ENCODE results near the gene VKORC1L1. TPM values are rescaled to one million over a fixed set of nuclear protein-coding genes. Genes with fewer than 3 reads are reported as not detected.
"Not testable (repeated sequence)": the region's sequence is repeated elsewhere in the genome, so short reads cannot be mapped to it uniquely, and the experiment has no call there.

The VKORC1L1 gene
- total RNA-seq, 2 experiments from 2014 or later, result 1.9 to 3.0 TPM

DNA sequence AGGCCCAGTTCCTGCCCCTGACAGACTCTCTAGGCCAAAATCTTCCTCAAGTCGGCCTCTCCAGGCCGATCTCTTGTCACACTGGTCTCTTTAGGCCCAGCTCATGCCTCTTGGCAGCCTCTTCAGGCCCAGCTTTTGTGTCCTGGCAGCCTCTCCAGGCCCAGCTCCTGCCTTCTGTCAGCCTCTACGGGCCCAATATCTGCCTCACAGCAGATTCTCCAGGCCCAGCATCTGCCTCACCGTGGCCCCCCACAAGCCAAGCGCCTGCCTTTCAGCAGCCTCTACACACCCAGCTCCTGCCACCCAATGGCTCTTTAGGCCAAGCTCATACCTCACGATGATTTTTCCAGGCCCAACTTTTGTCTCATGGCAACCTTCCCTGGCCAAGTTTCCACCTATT is 33.0 kb upstream of the VKORC1L1 start:
- H3K4me3 ChIP-seq (ENCODE audit: low read length), result no peak overlapping the region
- no peak overlapping the region for H3K27ac ChIP-seq (ENCODE audit: low read depth in 1 of 2, low read length in 2 of 2)
- TF ChIP-seq, protein P1, sequence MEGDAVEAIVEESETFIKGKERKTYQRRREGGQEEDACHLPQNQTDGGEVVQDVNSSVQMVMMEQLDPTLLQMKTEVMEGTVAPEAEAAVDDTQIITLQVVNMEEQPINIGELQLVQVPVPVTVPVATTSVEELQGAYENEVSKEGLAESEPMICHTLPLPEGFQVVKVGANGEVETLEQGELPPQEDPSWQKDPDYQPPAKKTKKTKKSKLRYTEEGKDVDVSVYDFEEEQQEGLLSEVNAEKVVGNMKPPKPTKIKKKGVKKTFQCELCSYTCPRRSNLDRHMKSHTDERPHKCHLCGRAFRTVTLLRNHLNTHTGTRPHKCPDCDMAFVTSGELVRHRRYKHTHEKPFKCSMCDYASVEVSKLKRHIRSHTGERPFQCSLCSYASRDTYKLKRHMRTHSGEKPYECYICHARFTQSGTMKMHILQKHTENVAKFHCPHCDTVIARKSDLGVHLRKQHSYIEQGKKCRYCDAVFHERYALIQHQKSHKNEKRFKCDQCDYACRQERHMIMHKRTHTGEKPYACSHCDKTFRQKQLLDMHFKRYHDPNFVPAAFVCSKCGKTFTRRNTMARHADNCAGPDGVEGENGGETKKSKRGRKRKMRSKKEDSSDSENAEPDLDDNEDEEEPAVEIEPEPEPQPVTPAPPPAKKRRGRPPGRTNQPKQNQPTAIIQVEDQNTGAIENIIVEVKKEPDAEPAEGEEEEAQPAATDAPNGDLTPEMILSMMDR (IDR thresholded peaks at IDR 0.05), result no peak
- no peaks in the 10 kb centered on the region for H3K4me1 ChIP-seq (ENCODE audit: insufficient read depth, low read length)
- H3K27me3 ChIP-seq (ENCODE audit: control insufficient read depth in 1 of 2, insufficient read depth in 2 of 2, low read length in 2 of 2), result no peaks in the 10 kb centered on the region
- no peaks in the 10 kb centered on the region for H3K36me3 ChIP-seq (ENCODE audit: insufficient read depth, low read length)
- ATAC-seq (ENCODE audit: poor library complexity) (no peak), DNase-seq (no peak)
- Mint-ChIP-seq H3K4me1 (ENCODE audit: low read depth) (peaks cover 7% of the 10 kb centered on the region), H3K9me3 (no peaks in the 10 kb centered on the region), H3K27me3 (no peaks in the 10 kb centered on the region), H3K36me3 (ENCODE audit: low read depth) (no peaks in the 10 kb centered on the region), H3K4me3 (no peak overlapping the region), H3K27ac (no peak overlapping the region)
- ChIA-PET POLR2A (no interaction called here), CTCF (no interaction called here)
- intact Hi-C loops (cut with DNase I, micrococcal nuclease), result no loop called here
- no peaks in the 10 kb centered on the region for H3K9me3 ChIP-seq (ENCODE audit: control insufficient read depth in 1 of 2, insufficient read depth in 1 of 2, low read length in 2 of 2)

DNA sequence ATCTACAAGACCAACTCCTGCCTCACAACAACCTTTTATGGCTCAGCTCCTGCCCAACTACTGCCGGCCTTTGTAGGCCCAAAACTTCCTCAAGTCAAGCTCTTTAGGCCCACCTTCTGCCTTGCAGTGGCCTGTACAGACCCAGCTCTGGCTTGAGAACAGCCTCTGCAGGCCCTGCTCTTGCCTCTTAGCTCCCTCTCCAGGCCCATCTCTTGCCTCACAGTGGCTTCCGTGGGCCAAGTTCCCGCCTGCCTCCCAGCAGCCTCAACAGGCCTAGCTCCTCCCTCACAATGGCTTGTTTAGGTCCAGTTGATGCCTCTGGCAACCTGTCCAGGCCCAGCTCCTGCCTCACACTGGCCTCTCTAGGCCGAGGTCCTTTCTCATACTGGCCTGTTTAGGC is 32.4 kb upstream of the VKORC1L1 start:
- no peaks in the 10 kb centered on the region for H3K36me3 ChIP-seq (ENCODE audit: insufficient read depth, low read length)
- DNase-seq (peak in 3 of 14 experiments; percentile 4 to 5 (median 5)), ATAC-seq (ENCODE audit: poor library complexity) (no peak)
- no peak overlapping the region for H3K27ac ChIP-seq (ENCODE audit: low read depth in 1 of 2, low read length in 2 of 2)
- Mint-ChIP-seq H3K27me3 (no peaks in the 10 kb centered on the region), H3K4me3 (no peak overlapping the region), H3K4me1 (ENCODE audit: low read depth) (peaks cover 3% of the 10 kb centered on the region), H3K9me3 (no peaks in the 10 kb centered on the region), H3K36me3 (ENCODE audit: low read depth) (no peaks in the 10 kb centered on the region), H3K27ac (no peak overlapping the region)
- intact Hi-C loops (cut with DNase I, micrococcal nuclease), result no loop called here
- ChIA-PET CTCF (no interaction called here), POLR2A (no interaction called here)
- H3K9me3 ChIP-seq (ENCODE audit: control insufficient read depth in 1 of 2, insufficient read depth in 1 of 2, low read length in 2 of 2), result no peaks in the 10 kb centered on the region
- H3K27me3 ChIP-seq (ENCODE audit: control insufficient read depth in 1 of 2, insufficient read depth in 2 of 2, low read length in 2 of 2), result no peaks in the 10 kb centered on the region
- H3K4me1 ChIP-seq (ENCODE audit: insufficient read depth, low read length), result no peaks in the 10 kb centered on the region
- H3K4me3 ChIP-seq (ENCODE audit: low read length), result no peak overlapping the region
- TF ChIP-seq, protein P1 (IDR thresholded peaks at IDR 0.05), result no peak

DNA sequence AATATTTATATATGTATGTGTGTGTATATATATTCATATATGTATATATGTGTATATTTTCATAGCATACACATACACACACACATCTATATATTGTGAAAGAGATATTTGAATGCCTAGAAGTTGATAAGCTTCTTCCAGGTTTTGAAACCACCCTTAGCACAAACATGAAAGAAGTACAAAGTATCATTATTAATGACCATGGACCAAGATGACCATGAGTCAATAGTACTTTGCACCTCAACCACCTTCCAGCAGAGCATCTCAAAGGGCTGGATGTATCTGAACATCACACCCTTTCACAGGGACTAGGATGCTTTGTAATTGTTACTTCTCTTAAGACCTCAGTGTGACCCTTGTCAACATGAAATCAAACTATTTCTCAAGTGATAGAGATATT is 29.3 kb upstream of the VKORC1L1 start:
- H3K4me3 Mint-ChIP-seq; H3K27ac Mint-ChIP-seq; H3K4me3 ChIP-seq (ENCODE audit: low read length); CTCF ChIA-PET; H3K4me1 Mint-ChIP-seq (ENCODE audit: low read depth); ATAC-seq (ENCODE audit: poor library complexity); H3K36me3 ChIP-seq (ENCODE audit: insufficient read depth, low read length); intact Hi-C loops (cut with DNase I, micrococcal nuclease); DNase-seq; H3K9me3 ChIP-seq (ENCODE audit: control insufficient read depth in 1 of 2, insufficient read depth in 1 of 2, low read length in 2 of 2); H3K9me3 Mint-ChIP-seq; H3K27me3 Mint-ChIP-seq; POLR2A ChIA-PET; H3K4me1 ChIP-seq (ENCODE audit: insufficient read depth, low read length); H3K36me3 Mint-ChIP-seq (ENCODE audit: low read depth); H3K27ac ChIP-seq (ENCODE audit: low read depth in 1 of 2, low read length in 2 of 2); H3K27me3 ChIP-seq (ENCODE audit: control insufficient read depth in 1 of 2, insufficient read depth in 2 of 2, low read length in 2 of 2): not testable (repeated sequence)

DNA sequence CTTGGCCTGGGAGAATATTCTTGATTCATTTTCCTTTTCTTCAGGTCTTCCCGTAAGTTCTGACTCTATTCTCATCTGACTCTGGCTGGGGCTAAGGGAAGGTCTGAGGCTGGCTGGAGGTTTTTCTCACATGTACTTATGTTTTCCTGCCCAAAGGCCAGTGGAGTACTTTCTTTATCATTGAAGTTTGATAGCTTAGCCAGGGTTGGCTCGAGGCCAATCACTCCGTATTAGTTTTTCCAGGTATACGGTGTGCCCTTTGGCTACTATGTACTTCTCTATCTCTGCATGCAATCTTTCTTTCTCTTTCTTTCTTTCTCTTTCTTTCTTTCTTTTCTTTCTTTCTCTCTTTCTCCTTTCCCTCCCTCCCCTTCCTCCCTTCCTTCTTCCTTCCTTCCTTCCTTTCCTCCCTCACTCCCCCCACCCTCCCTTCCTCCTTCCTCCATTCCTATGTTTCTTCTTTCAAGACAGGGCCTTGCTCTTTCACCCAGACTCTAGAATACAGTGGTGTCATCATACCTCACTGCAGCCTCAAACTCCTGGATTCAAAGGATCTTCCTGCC is 26.8 kb upstream of the VKORC1L1 start:
- Histone ChIP-seq H3K36me3 (ENCODE audit: insufficient read depth, low read length) (no peaks in the 10 kb centered on the region), H3K9me3 (ENCODE audit: control insufficient read depth in 1 of 2, insufficient read depth in 1 of 2, low read length in 2 of 2) (no peaks in the 10 kb centered on the region), H3K27me3 (ENCODE audit: control insufficient read depth in 1 of 2, insufficient read depth in 2 of 2, low read length in 2 of 2) (no peaks in the 10 kb centered on the region), H3K27ac (ENCODE audit: low read depth in 1 of 2, low read length in 2 of 2) (no peak overlapping the region), H3K4me1 (ENCODE audit: insufficient read depth, low read length) (no peaks in the 10 kb centered on the region), H3K4me3 (ENCODE audit: low read length) (no peak overlapping the region)
- ChIA-PET POLR2A (no interaction called here), CTCF (no interaction called here)
- Mint-ChIP-seq H3K4me3 (no peak overlapping the region), H3K27me3 (no peaks in the 10 kb centered on the region), H3K4me1 (ENCODE audit: low read depth) (no peaks in the 10 kb centered on the region), H3K36me3 (ENCODE audit: low read depth) (no peaks in the 10 kb centered on the region), H3K27ac (no peak overlapping the region), H3K9me3 (no peaks in the 10 kb centered on the region)
- intact Hi-C loops (cut with DNase I, micrococcal nuclease), result no loop called here
- DNase-seq (no peak), ATAC-seq (ENCODE audit: poor library complexity) (no peak)
- TF ChIP-seq, protein P1 (IDR thresholded peaks at IDR 0.05), result no peak

DNA sequence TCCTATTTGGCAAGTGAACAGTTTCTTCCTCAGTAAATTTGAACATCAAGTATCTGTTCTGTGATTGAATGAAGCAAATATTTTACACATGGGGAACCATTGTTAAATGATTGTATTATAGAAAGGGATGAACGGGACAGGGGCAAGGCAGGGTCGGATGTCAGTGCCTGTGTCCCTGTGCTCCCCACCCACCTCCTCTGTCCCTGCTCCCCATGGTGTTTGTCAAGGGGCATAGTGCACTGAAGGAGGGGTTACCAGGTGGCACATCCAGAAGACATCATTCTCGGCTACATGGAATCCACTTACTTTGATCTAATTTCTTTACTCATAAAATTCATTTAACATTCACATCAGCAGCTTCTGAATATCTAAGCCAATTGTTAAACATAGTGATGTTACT is 19.4 kb upstream of the VKORC1L1 start:
- not testable (repeated sequence) for DNase-seq; H3K4me3 ChIP-seq (ENCODE audit: low read length)

More for the DNA sequence above, 19.4 kb upstream of the VKORC1L1 start:
- H3K36me3 ChIP-seq (ENCODE audit: insufficient read depth, low read length); H3K9me3 ChIP-seq (ENCODE audit: control insufficient read depth in 1 of 2, insufficient read depth in 1 of 2, low read length in 2 of 2); H3K27me3 Mint-ChIP-seq; H3K27me3 ChIP-seq (ENCODE audit: control insufficient read depth in 1 of 2, insufficient read depth in 2 of 2, low read length in 2 of 2); H3K9me3 Mint-ChIP-seq; H3K27ac Mint-ChIP-seq; H3K4me1 ChIP-seq (ENCODE audit: insufficient read depth, low read length); H3K36me3 Mint-ChIP-seq (ENCODE audit: low read depth); H3K4me3 Mint-ChIP-seq; ATAC-seq (ENCODE audit: poor library complexity); POLR2A ChIA-PET; intact Hi-C loops (cut with DNase I, micrococcal nuclease); CTCF ChIA-PET; H3K27ac ChIP-seq (ENCODE audit: low read depth in 1 of 2, low read length in 2 of 2); H3K4me1 Mint-ChIP-seq (ENCODE audit: low read depth): not testable (repeated sequence)
